GM12801 (cell line): ENCODE measurements around the gene FGGY.

Experiments
- CTCF ChIP-seq: IDR thresholded peaks from one replicate; pipeline ENCODE4 v1.5.1; 2011; ENCODE audit warnings: control low read depth; ENCODE audit not compliant: insufficient read length; ENCODE audit errors: extremely low read depth

Gene FGGY

GRCh38 chr1:59298710-59299346 is 1.9 kb downstream of the FGGY start:
- TF ChIP-seq CTCF, result no peak

DNA sequence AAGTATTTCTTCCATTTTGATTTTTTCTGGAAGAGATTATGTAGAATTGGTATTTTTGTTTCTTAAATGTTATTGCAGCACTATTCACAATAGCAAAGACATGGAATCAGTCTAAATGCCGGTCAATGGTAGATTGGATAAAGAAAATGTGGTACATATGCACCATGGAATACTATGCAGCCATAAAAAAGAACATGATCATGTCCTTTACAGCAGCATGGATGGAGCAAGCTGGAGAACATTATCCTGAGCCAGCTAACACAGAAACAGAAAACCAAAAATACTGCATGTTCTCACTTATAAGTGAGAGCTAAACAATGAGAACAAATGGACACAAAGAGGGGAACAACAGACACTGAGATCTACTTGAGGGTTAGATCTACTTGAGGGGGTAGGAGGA is 5.4 kb downstream of the FGGY start:
- no peak for TF ChIP-seq CTCF

DNA sequence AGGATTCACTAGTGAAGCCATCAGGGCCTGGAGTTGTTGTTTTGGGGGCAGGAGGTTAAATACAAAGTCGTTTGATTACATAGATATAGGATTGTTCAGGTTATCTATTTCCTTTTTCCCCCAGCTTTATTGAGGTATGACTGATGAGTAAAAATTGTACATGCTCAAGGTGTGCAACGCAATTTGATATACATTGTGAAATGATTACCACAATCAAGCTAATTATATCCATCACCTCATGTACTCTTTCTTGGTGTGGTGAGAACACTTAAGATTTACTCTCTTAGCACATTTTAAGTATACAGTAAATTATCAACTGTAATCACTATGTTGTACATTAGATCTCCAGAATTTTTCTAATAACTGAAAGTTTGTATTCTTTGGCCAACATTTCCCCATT is 6.0 kb downstream of the FGGY start:
- TF ChIP-seq CTCF, result no peak

- TF ChIP-seq CTCF, result no peak
Observed at GRCh38 chr1:59305188-59305587, 8.3 kb downstream of the FGGY start.

- TF ChIP-seq CTCF, result no peak
Observed at GRCh38 chr1:59307591-59307990, 10.7 kb downstream of the FGGY start.

DNA sequence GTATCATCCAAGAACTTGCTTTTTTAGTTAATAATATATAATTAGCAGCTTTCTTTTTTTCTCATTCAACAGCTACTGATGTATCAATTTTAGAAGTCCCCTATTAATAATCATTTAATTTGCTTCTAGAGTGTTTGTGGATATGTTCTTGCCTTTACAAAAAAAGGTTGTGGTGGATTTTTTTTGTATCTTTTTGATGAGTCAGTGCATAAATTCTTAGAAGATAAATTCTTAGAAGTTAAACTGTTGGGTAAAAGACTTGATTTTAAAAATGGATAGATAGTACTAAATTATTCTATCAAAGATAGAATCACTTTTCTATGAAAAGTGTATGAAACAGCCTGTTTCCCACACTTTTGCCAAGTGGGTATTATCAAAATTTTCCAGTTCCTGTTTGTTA is 11.9 kb downstream of the FGGY start:
- TF ChIP-seq CTCF, result no peak

DNA sequence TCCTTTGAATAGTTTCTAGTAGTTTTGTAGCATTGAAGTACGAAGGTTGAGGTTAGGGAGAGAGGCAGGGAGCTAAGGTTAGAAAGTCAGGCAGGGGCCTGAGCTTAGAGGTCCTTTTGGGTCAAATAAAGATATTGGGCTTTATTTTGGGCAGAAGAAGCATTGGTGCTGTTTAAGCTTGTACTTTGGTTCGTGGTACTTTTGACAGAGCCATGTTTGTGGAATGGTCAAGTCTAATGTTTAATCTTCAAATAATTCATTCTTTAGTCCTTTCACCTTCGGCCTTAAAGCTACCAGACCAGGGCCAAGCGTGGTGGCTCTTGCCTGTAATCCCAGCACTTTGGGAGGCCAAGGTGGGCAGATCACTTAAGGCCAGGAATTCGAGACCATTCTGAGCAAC is 12.5 kb downstream of the FGGY start:
- TF ChIP-seq CTCF, result no peak
